HCT116 (cell line): ENCODE measurements around the gene GGT7. TPM values are rescaled to one million over a fixed set of nuclear protein-coding genes. Genes with fewer than 3 reads are reported as not detected.

Experiments used
- ATAC-seq: fragments of 200-7000 bp; cut with Tn5 transposase; 2 replicates; pipeline ENCODE4 v1.9.1; 2020; ENCODE audit warnings: mild to moderate bottlenecking, moderate library complexity
- BruUV-seq: library from RNA; stranded (reverse); fragments of 400-500 nt; replicated peaks from 2 replicates; lab custom pipeline; 2021; lab: Mats Ljungman, UMichigan
- CTCF ChIA-PET: fragments of 300-600 bp; sonication (Branson Sonifier 250); formaldehyde crosslinking; loops from one replicate; lab custom pipeline; 2021; ENCODE audit warnings: antibody characterized with exemption; lab: Charles Lee
- POLR2A ChIA-PET: fragments of 300-600, 350-600 bp; sonication (Branson Sonifier 250); formaldehyde crosslinking; loops from one replicate; lab custom pipeline; 2021; ENCODE audit warnings: antibody characterized with exemption; lab: Charles Lee
- RAD21 ChIA-PET, 2 experiments: fragments of 300-600 bp; sonication (Branson Sonifier 250); formaldehyde crosslinking; loops; one replicate each; lab custom pipeline; 2023; ENCODE audit warnings: low total read pairs in 2 of 2; ENCODE audit not compliant: uncharacterized antibody in 2 of 2, unreplicated experiment in 2 of 2, low non-redundant PET in 1 of 2; lab: Charles Lee
- DNase-seq: peaks from one replicate; pipeline ENCODE4 v3.0.0-alpha.2; 2010; ENCODE audit warnings: low read depth, low spot score
- H2AFZ ChIP-seq: fragments of 200-600 bp; shearing (Covaris generic), sonication (generic); 2 replicates; pipeline ENCODE4 v1.6.1; 2017; ENCODE audit warnings: low read depth, mixed run types, mixed read lengths, antibody characterized with exemption, low read length; ENCODE audit not compliant: poor library complexity, severe bottlenecking
- H3K27ac ChIP-seq: 2 replicates; pipeline ENCODE4 v1.5.1; 2012; ENCODE audit warnings: low read depth, low read length
- H3K27me3 ChIP-seq: fragments of 200-600 bp; sonication (generic); 2 replicates; pipeline ENCODE4 v1.6.1; 2016; ENCODE audit warnings: mixed run types, low read length, mixed read lengths; ENCODE audit not compliant: insufficient read depth
- H3K36me3 ChIP-seq, 2 experiments: fragments of 200-500 bp in 1 of 2; fragments of 200-600 bp in 1 of 2; sonication (Bioruptor generic) in 1 of 2; sonication (generic) in 1 of 2; 2 replicates each; pipeline versions ENCODE4 v1.5.1 to v1.6.1; 2014 to 2016; ENCODE audit warnings: low read length in 2 of 2, inconsistent platforms in 1 of 2, mixed read lengths in 1 of 2, mixed run types in 1 of 2; ENCODE audit not compliant: insufficient read depth in 2 of 2, control insufficient read depth in 1 of 2
- H3K4me1 ChIP-seq, 2 experiments: fragments of 200-600 bp in 1 of 2; sonication (generic) in 1 of 2; 2 replicates each; pipeline versions ENCODE4 v1.5.1 to v1.6.1; 2012 to 2017; ENCODE audit warnings: low read length in 2 of 2, inconsistent platforms in 1 of 2, mild to moderate bottlenecking in 1 of 2, mixed read lengths in 1 of 2, mixed run types in 1 of 2, moderate library complexity in 1 of 2; ENCODE audit not compliant: insufficient read depth in 2 of 2, control insufficient read depth in 1 of 2
- H3K4me2 ChIP-seq: fragments of 200-600 bp; sonication (generic); 2 replicates; pipeline ENCODE4 v1.6.1; 2017; ENCODE audit warnings: mixed run types, low read length, mixed read lengths
- H3K4me3 ChIP-seq, 2 experiments: fragments of 200-600 bp in 1 of 2; sonication (generic) in 1 of 2; replicated peaks in 1 of 2; 2 replicates each; pipeline ENCODE4 v1.5.1; 2011 to 2016; ENCODE audit warnings: low read length in 2 of 2, control low read depth in 1 of 2, low read depth in 1 of 2, mild to moderate bottlenecking in 1 of 2, mixed read lengths in 1 of 2, mixed run types in 1 of 2
- H3K79me2 ChIP-seq: fragments of 200-600 bp; sonication (generic); 2 replicates; pipeline ENCODE4 v1.6.1; 2017; ENCODE audit warnings: mild to moderate bottlenecking, mixed run types, low read length, moderate library complexity, mixed read lengths; ENCODE audit not compliant: insufficient read depth
- H3K9ac ChIP-seq: fragments of 200-600 bp; sonication (generic); 2 replicates; pipeline ENCODE4 v1.6.1; 2016; ENCODE audit warnings: low read length, mixed read lengths
- H3K9me2 ChIP-seq: fragments of 200-600 bp; sonication (generic), shearing (Covaris generic); 2 replicates; pipeline ENCODE4 v1.6.1; 2017; ENCODE audit warnings: mixed run types, mild to moderate bottlenecking, moderate library complexity; ENCODE audit not compliant: insufficient read depth
- H3K9me3 ChIP-seq, 2 experiments: fragments of 200-500 bp in 1 of 2; fragments of 200-600 bp in 1 of 2; sonication (Bioruptor generic) in 1 of 2; sonication (generic) in 1 of 2; 2 replicates each; pipeline ENCODE4 v1.6.1; 2014 to 2017; ENCODE audit warnings: low read length in 2 of 2, mixed read lengths in 2 of 2, inconsistent platforms in 1 of 2, low read depth in 1 of 2, mild to moderate bottlenecking in 1 of 2, mixed run types in 1 of 2, moderate library complexity in 1 of 2; ENCODE audit not compliant: control insufficient read depth in 1 of 2, insufficient read depth in 1 of 2
- H4K20me1 ChIP-seq: fragments of 200-600 bp; sonication (generic), shearing (Covaris generic); 2 replicates; pipeline ENCODE4 v1.6.1; 2017; ENCODE audit warnings: mixed run types, mild to moderate bottlenecking, moderate library complexity; ENCODE audit not compliant: insufficient read depth
- EZH2 ChIP-seq: fragments of 200-600 bp; sonication (generic); IDR thresholded peaks from 2 replicates; pipeline ENCODE4 v1.6.1; 2017; ENCODE audit warnings: antibody characterized with exemption, mixed run types
- FOSL1 ChIP-seq: IDR thresholded peaks from 2 replicates; pipeline ENCODE4 v1.6.1; 2012; ENCODE audit warnings: low read depth
- POLR2A ChIP-seq: IDR thresholded peaks from 2 replicates; pipeline ENCODE4 v1.7.0; 2011; ENCODE audit warnings: borderline replicate concordance; ENCODE audit not compliant: insufficient read depth, insufficient read length; ENCODE audit errors: extremely low read depth
- POLR2AphosphoS5 ChIP-seq: IDR thresholded peaks from 2 replicates; pipeline ENCODE4 v1.6.1; 2011; ENCODE audit warnings: mild to moderate bottlenecking, low read depth, low read length, moderate library complexity
- SIN3A ChIP-seq: IDR thresholded peaks from 2 replicates; pipeline ENCODE4 v1.6.1; 2012; ENCODE audit warnings: low read depth
- SP1 ChIP-seq: IDR thresholded peaks from 2 replicates; pipeline ENCODE4 v1.6.1; 2012; ENCODE audit warnings: low read depth
- SRF ChIP-seq: IDR thresholded peaks from 2 replicates; pipeline ENCODE4 v1.6.1; 2012; ENCODE audit warnings: low read depth
- TCF7L2 ChIP-seq: IDR thresholded peaks from 2 replicates; pipeline ENCODE4 v1.7.0; 2011; ENCODE audit warnings: borderline replicate concordance, inconsistent platforms; ENCODE audit not compliant: insufficient read depth, insufficient read length; ENCODE audit errors: extremely low read depth
- YY1 ChIP-seq: IDR thresholded peaks from 2 replicates; pipeline ENCODE4 v1.6.1; 2011; ENCODE audit warnings: low read length, low read depth, moderate library complexity, mild to moderate bottlenecking; ENCODE audit not compliant: insufficient replicate concordance; ENCODE audit errors: extremely low read depth
- ZFX ChIP-seq: fragments of 450-650 bp; IDR thresholded peaks from 2 replicates; pipeline ENCODE4 v1.6.1; 2017
- intact Hi-C: fragments of 100-400 bp; cut with micrococcal nuclease; formaldehyde crosslinking; loops from 2 replicates; pipeline ENCODE4 v1.10.0; 2022
- total RNA-seq: library from RNA; stranded (reverse); gene quantifications from one replicate; pipeline ENCODE4 v1.2.1, GENCODE V29; 2021; ENCODE audit not compliant: unreplicated experiment
- TF ChIP-seq, protein P1 (sequence below): IDR thresholded peaks from 2 replicates; pipeline ENCODE4 v1.6.1; 2011; ENCODE audit warnings: mild to moderate bottlenecking, low read length, moderate library complexity; ENCODE audit not compliant: insufficient replicate concordance; ENCODE audit errors: extremely low read depth
- TF ChIP-seq, protein P2 (sequence below): IDR thresholded peaks from 2 replicates; pipeline ENCODE4 v1.6.1; 2012
- TF ChIP-seq, protein P3 (sequence below): IDR thresholded peaks from 2 replicates; pipeline ENCODE4 v1.6.1; 2012
- TF ChIP-seq, protein P4 (sequence below), 3 experiments: fragments of 200-600 bp in 1 of 3; sonication (generic) in 1 of 3; IDR thresholded peaks in 2 of 3; conservative IDR thresholded peaks in 1 of 3; 2 replicates each; pipeline ENCODE4 v1.5.1; 2012 to 2017; ENCODE audit warnings: low read depth in 2 of 3, low read length in 2 of 3, antibody characterized with exemption in 1 of 3, borderline replicate concordance in 1 of 3, control low read depth in 1 of 3, mild to moderate bottlenecking in 1 of 3, mixed read lengths in 1 of 3, mixed run types in 1 of 3, moderate library complexity in 1 of 3; ENCODE audit not compliant: insufficient read depth in 1 of 3

GGT7 gene
- total RNA-seq, 1 experiment from 2014 or later: 9.4 TPM

- no peaks in the 10 kb centered on the region for H4K20me1 ChIP-seq
- RAD21 ChIA-PET: no interaction called here
- intact Hi-C loops: no loop called here
- no peak overlapping the region for H3K9ac ChIP-seq
- no peaks in the 10 kb centered on the region for H3K9me3 ChIP-seq
- TF ChIP-seq, protein P1, sequence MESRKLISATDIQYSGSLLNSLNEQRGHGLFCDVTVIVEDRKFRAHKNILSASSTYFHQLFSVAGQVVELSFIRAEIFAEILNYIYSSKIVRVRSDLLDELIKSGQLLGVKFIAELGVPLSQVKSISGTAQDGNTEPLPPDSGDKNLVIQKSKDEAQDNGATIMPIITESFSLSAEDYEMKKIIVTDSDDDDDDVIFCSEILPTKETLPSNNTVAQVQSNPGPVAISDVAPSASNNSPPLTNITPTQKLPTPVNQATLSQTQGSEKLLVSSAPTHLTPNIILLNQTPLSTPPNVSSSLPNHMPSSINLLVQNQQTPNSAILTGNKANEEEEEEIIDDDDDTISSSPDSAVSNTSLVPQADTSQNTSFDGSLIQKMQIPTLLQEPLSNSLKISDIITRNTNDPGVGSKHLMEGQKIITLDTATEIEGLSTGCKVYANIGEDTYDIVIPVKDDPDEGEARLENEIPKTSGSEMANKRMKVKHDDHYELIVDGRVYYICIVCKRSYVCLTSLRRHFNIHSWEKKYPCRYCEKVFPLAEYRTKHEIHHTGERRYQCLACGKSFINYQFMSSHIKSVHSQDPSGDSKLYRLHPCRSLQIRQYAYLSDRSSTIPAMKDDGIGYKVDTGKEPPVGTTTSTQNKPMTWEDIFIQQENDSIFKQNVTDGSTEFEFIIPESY: no peak
- TF ChIP-seq SIN3A: no peak
- no peak for TF ChIP-seq YY1
- no peak for TF ChIP-seq FOSL1
- TF ChIP-seq, protein P2, sequence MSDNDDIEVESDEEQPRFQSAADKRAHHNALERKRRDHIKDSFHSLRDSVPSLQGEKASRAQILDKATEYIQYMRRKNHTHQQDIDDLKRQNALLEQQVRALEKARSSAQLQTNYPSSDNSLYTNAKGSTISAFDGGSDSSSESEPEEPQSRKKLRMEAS: no peak
- TF ChIP-seq, protein P3, sequence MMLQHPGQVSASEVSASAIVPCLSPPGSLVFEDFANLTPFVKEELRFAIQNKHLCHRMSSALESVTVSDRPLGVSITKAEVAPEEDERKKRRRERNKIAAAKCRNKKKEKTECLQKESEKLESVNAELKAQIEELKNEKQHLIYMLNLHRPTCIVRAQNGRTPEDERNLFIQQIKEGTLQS: no peak
- no peak for TF ChIP-seq SP1
- no peak for TF ChIP-seq TCF7L2
- no peak for TF ChIP-seq POLR2AphosphoS5
- TF ChIP-seq, protein P4, sequence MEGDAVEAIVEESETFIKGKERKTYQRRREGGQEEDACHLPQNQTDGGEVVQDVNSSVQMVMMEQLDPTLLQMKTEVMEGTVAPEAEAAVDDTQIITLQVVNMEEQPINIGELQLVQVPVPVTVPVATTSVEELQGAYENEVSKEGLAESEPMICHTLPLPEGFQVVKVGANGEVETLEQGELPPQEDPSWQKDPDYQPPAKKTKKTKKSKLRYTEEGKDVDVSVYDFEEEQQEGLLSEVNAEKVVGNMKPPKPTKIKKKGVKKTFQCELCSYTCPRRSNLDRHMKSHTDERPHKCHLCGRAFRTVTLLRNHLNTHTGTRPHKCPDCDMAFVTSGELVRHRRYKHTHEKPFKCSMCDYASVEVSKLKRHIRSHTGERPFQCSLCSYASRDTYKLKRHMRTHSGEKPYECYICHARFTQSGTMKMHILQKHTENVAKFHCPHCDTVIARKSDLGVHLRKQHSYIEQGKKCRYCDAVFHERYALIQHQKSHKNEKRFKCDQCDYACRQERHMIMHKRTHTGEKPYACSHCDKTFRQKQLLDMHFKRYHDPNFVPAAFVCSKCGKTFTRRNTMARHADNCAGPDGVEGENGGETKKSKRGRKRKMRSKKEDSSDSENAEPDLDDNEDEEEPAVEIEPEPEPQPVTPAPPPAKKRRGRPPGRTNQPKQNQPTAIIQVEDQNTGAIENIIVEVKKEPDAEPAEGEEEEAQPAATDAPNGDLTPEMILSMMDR (IDR thresholded peaks at IDR 0.05 in 2 of 3, conservative IDR thresholded peaks at IDR 0.05 in 1 of 3; ENCODE audit: borderline replicate concordance in 1 of 3, insufficient read depth in 1 of 3, low read depth in 2 of 3, low read length in 2 of 3): no peak
- no peak for TF ChIP-seq SRF
- no peak for TF ChIP-seq EZH2
- TF ChIP-seq POLR2A: no peak
- TF ChIP-seq ZFX: no peak
- DNase-seq (no peak), ATAC-seq (no peak)
- H3K27ac ChIP-seq: no peak overlapping the region
- POLR2A ChIA-PET: no interaction called here
- H3K4me2 ChIP-seq: no peak overlapping the region
- CTCF ChIA-PET: interaction anchor here (1.3 kb wide), 1 partner anchor 9 kb away, joined by 5 read pairs; the partner anchor contains the start of gene GGT7
- H2AFZ ChIP-seq: no peak overlapping the region
- H3K9me2 ChIP-seq: no peaks in the 10 kb centered on the region
- no peak overlapping the region for H3K4me3 ChIP-seq
- H3K27me3 ChIP-seq: no peaks in the 10 kb centered on the region
- BruUV-seq: no TSS peak
- no peaks in the 10 kb centered on the region for H3K4me1 ChIP-seq
- no peaks in the 10 kb centered on the region for H3K79me2 ChIP-seq
- H3K36me3 ChIP-seq: no peaks in the 10 kb centered on the region; a peak in 1 of 4 replicates
Observed at GRCh38 chr20:34864216-34864615, 8.4 kb downstream of the GGT7 start.
